ENCODE data around the gene AKAP13.
"Not testable (repeated sequence)": the region's sequence is repeated elsewhere in the genome, so short reads cannot be mapped to it uniquely, and the experiment has no call there.

The AKAP13 gene

DNA sequence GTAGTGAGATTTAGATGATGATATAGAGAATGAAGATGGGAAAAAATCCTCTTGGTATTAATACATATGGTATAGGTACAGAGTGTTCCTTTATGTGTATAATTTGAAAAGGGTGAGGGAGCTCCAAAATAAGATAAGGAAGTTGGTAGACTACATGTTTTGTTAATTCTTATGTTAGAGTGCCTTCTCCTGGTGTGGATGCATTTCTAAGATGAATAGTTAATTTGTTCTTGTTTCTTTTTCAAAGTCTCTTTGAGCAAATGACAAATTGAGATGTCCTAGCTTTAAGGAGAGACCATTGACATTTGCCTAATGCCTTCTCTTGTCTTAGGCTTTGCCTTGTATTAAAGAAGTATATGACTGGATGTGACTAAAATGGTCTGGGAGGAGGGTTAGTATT, 34.1 kb downstream of the AKAP13 start:
- no peak for DNase-seq

DNA sequence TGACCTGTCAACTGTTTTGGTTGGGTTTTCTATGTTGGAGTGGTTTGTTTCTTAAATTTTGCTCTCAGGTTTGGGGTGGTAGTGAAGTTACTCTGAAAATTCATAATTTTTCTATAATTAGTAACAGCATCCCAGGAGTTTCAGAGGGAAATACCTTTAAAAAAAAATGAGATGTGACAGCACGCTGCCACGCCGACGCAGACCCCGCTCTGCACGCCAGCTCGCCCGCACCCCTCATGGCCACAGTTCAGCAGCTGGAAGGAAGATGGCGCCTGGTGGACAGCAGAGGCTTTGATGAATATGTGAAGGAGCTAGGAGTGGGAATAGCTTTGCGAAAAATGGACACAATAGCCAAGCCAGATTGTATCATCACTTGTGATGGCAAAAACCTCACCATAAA, 34.6 kb downstream of the AKAP13 start:
- DNase-seq: no peak

DNA sequence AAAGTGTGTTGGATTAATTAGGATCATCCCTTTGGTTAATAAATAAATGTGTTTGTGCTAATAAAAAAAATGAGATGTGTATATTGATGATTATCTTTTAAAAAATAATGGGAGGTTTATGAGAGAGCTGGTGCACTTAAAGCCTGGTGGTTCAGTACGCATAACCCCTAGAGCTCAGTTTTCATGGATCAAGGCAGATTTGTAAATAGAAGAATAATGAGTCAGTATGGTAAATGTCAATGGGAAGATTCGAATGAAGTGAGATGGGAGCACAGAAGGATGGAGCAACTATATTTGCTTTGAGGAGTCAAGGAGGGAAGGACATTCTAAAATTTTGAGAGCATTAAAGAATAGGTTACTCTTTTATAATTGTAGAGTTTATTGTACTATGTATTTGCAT, 35.4 kb downstream of the AKAP13 start:
- no peak for DNase-seq

DNA sequence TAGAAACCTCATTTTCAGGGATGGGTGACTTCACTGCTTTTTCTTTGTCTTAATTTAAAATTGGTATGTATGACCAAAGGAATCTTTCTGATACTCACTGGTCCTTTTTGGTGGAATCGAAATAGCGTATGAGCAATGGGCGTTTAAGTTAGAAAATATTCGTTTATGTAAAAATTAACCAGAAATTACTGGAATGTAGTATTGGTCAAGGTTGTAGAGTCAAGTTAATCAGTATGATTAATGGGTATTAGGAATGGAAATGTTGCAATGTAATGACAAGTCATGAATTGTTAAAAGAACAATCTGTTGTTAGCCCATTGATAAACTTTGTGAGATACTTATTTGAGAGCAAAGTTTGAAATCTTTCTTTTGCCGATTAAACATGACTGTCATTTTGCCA, 36.9 kb downstream of the AKAP13 start:
- no peak for DNase-seq

DNA sequence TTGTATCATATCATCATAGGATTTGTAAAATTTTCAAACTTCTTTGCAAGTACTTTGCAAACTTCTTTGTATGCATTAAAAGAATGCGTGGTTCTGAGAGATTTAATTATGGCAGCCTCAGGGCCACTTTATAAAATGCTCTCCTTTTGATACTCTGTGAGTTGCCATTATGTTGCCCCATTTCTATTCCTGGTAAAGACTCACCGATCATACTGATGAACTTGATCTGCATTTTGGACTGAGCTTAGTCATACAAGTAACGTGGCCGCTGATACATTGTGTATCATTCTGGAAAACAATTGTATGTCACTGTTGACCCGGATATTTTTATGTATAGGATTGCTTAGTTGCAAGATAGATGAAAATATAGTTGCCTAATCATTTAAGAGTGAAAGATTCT, 38.8 kb downstream of the AKAP13 start:
- DNase-seq: no peak

DNA sequence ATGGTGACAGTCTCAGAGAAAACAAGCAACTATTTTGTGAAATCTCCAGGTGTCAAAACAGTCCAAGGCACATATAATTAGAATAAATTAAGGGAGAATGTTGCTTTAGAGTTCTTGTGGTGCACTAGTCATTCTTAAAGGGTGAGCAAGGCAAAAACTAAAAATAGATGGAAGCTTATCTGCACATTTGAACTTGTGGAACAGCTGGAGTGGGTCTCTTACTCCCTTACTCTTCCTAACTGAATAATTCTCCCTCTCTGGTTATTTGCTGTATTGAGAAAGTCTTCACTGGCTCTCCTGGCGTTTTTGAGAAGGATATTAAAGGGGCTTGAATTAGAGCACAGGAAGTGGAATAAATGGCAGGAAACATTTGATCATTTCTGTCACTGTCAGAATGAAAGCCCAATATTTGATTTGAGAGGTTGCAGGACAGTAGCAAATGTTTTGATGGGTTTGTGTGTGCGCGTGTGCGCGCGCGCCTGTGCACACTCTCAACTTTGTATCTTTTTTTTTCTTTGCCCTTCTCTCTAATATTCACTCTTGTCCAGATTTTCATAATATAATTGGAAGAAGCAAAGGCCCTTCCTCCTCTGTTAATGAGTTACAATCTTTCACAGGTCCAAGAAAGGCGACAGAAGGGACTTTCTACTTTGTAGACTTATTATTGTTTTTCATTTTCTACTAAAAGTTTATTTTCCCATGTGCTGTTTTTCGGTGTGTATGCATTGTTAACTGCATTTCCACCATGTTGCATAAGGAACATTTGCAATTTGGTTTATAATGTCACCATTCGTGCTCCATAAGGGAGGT, 40.9 kb downstream of the AKAP13 start:
- DNase-seq: no peak

DNA sequence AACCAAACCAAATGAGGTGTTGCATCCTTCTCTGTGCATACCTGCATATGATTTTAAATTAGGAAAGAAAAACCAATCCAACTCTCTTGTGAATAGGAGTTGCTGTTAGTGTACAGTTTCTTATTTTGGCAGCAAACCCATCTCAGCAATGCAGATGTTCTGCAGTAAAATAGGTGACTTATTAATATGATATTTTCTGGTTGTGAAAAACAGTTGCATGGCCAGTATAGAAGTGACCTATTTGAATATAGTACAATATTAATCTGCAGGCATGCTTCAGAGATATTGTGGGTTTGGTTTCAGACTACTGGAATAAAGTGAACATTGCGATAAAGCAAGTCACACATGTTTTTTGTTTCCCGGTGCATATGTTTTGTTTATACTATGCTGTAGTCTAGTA, 42.2 kb downstream of the AKAP13 start:
- DNase-seq: no peak

DNA sequence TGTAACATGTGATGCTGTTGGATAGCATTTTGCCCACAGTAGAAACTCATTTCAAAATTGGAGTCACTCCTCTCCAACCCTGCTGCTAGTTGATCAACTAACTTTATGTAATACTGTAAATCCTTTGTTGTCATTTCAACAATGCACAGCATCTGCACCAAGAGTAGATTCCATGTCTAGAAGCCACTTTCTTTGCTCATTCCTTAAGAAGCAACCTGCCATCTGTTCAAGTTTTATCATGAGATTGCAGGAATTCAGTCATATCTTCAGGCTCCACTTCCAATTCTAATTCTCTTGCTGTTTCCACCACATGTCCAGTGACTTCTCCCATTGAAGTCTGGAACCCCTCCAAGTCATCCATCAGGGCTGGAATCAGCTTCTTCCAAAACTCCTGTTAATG, 42.9 kb downstream of the AKAP13 start:
- DNase-seq: no peak

DNA sequence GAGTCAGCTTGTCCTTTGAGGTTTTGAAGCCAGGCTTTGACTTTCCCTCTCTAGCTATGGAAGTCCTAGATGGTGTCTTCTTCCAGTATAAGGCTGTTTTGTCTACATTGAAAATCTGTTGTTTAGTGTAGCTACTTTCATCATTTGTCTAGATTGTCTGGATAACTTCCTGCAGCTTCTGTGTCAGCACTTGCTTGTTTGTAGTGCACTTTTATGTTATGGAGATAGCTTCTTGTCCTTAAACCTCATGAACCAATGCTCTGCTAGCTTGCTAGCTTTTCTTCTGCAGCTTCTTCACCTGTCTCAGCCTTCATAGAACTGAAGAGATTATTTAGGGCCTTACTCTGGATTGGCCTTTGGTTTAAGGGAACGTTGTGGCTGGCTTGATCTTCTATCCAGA, 43.8 kb downstream of the AKAP13 start:
- no peak for DNase-seq

DNA sequence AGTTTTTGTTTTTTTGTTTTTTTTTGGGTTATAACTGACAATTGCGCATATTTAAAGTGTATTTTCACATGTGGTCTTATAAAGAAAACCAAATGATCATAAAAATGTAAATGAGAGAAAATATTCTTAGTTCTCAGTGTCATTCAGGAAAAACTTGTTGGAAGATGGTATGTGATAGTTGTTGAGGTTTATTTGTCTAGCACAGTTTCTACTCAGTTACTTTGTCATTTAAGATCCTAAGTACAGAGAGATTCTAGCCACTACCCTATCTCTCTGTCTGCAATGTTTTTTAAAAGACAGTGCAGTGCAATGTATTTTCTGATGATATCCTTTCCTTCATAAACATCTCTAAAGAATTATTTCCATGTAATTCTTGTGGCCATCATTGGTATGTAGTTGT, 46.1 kb downstream of the AKAP13 start:
- DNase-seq: no peak

DNA sequence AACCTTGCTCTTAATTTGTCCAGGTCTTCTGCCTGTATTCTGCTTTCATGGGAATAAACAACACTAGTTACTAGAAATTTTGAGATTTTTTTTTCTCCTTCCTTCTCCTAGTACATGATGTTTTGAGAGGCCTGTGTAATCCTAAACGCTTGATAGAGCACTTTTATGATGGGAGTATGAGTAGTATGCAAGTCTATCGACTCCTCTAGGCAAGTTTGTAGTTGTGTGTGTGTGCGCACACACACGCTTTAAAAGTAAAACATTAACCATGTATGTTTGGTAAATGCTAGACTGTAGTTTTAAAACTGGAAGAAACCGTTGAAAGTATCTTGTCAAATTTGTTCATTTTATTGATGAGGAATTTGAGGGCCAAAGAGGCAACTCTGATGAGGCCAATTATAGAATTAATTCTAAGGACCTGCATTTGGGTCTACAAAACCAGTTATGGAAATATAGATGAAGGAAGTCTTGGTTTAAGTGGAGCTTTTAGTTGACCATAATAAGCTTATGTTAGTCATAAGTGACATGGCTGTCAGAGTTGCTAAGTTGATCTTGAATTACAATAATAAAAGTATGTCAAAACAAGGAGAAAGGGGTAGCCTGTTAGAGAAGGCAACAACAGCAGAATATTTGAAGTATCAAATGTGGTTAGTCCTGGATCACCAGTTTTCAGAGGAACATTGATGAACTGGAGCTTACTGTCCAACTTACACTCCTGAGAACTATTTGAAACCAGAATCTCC, 47.1 kb downstream of the AKAP13 start:
- DNase-seq: no peak

DNA sequence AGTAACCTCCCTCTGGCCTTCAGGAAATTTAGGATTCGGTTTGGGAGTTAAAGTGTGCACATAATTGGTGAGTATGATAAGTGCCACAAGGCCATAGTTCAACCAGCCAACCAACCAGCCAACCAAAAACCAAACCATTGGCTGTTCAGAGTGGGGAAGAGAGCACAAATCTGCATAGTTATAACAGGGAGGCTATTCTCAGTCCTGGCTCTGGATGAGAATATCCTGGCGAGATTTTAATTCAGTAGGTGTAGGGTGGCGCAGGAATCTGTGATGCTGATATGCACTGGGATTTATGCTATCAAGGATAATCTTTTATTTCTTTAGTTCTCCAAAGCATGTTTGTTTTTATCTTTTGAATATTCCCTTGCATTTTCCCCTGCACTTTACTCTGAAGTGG, 49.1 kb downstream of the AKAP13 start:
- DNase-seq: no peak

DNA sequence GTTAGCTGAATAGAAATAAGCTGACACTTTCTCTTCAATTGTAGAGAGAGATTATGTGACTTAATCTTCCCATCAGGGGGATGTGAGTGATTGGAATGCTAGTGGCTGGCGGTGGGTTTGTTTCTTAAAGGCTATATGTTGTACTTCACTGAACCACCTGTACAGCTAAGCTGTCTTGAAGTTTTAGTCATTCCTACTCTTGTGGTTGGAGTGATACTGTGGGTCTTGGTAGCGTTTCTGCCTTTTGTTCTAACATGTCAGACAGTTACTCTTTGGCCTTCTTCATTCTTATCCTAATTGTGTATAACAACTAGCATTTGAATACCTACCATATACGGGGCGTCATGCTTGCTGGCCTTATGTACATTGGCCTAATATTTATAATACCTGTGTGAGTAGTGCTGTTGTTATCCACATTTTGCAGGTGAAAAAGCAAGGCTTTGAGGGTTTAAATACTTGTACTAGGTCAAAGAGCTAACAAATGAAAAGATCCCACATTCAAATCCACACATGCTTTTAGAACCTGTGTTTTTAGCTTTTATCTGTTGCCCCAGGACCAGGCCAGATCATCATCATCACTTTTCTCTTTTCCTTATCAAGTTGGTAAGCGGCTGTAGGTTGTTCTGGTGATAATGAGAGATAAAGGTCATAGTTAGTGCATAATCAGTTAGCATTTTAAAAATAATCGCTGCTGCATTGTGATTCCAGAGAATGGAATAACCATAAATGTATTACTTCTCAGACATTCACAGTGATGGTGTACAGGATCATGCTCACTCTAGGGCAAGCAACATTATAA, 50.2 kb downstream of the AKAP13 start:
- no peak for DNase-seq

DNA sequence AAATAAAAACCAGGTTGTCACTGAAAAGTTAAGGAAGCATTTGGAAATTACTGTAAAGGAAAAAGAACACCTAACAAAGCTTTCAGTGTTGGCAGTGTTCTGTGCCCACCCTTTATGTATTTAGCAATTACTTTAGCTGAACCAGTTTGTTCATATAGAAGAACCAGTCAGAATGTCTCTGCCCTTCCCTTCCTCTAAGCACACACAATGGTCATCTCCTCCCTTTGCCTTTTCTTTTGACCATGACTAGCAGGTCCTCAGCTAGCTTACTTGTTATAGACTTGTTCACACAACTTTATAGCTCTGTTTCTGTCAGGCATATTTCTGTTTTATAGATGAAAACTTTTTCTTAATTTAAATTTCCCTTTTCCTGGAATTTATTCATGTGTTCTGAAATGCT, 59.6 kb downstream of the AKAP13 start:
- DNase-seq: no peak

DNA sequence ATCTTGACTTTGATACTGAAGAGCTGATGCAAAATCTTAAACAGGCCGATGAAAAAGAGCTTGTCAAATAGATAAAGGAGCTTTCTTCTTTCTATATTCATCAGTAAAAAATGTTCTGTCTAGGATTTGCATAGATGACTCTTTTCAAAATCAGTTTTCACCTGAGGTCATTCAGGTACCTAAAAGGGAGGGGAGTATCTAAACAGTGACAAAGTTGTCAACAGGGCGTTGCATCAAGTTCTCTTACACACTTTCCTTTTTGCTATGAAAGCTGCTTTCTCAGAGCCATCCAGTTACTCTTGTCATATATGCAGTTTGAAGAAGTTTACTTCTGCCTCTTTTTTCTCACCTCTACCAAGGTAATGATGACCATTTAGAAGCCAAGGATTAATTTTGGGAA, 60.0 kb downstream of the AKAP13 start:
- DNase-seq: no peak

DNA sequence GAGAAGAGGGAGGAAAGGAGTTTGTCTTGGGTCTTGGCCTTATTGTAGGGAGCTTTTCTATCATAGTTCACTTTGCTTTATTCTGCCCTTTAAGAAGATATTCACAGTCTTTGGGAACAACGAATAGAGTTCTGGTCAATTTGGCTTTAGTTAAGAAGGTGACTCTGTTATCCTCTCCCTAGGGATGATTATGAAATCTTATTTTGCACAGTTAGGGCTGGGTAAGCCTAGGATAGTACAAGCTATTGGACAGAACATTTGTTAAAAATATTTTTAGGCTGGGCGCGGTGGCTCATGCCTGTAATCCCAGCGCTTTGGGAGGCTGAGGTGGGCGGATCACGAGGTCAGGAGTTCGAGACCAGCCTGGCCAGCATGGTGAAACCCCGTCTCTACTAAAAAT, 61.5 kb downstream of the AKAP13 start:
- DNase-seq: not testable (repeated sequence)

DNA sequence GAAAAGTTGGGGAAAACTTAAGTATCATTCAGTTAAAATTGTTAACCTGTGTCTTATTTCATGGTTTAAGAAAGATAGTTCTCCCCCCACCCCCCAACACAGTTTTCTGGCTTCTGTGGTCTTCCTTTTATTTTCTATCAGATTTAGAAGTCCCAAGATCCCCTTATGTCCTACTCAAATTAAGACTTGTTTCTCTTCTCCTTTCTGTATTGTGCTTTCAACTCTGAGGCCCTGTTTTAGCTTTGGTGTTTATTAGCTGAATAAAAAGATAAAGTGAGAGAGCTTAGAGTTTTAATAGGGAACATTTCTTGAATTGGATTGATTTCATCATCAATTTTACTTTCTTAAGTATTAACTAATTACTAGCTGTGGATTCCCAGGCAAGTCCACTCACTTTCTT, 62.6 kb downstream of the AKAP13 start:
- DNase-seq: no peak

DNA sequence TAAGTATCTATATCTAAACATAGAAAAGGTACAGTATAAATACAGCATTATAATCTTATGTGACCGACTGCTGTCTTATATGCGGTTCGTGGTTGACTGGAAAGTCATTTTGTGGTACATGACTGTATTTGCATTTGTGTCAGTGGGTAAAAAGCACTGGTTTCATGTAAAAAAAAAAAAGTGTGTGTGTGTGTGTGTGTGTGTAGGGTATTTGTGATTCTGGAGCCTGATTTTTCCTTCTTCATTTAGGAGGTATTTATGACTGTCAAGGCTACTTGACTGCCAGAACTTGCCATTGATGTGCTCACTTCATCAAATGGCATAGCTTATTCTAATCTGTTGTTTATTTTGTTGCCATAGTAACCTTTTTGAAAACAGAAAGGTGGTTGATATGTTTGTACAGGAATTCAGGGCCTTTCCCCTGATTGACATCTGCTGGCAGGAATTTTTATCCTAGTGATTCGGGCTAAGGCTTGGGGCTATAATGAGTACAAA, 63.2 kb downstream of the AKAP13 start:
- no peak for DNase-seq

DNA sequence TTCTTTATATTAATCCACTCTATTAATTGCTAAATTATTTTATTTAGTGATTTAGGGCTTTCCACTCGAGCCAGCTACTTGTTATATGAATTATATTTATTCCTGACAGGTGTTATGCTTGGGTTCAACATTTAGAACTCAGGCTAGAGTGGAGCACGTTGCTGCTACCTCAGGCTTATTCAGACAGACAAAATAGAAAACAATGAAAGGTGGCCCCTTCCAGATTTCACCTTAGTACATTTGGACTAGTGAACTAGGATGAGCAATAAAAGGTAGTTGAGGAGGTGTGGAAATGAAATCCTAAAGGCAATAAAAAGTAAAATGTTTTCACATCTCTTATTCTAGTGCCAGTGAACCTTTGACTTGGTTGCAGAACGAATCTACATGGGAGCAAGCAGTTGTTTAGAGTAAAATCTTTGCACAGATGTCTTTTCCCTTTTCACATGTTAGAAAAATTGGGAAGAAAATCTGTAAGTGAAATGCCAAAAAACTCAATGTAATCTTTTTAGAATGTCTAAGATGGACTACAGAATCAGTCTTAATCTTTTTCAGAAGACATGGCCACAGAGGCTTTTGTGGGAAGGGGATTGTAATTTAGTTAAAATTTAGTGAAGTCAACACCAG, 63.8 kb downstream of the AKAP13 start:
- DNase-seq: no peak

DNA sequence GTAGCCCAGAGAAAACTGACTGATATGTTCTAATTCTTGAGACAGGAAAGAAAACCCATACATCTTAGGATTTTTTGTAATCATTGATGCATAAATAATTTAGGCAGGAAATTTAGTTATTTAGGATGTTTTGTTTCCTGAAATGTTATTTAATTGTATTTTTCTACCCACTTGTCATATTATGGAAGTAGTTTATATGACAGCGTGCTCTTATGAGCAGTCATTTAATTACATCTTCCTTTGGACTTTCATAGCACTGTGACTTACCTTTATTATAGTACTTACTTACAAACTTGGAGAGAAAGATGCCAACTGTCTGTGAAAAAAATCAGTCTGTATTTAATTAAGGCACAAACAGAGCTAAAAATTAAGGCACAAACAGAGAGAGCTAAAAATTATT, 65.0 kb downstream of the AKAP13 start:
- no peak for DNase-seq

DNA sequence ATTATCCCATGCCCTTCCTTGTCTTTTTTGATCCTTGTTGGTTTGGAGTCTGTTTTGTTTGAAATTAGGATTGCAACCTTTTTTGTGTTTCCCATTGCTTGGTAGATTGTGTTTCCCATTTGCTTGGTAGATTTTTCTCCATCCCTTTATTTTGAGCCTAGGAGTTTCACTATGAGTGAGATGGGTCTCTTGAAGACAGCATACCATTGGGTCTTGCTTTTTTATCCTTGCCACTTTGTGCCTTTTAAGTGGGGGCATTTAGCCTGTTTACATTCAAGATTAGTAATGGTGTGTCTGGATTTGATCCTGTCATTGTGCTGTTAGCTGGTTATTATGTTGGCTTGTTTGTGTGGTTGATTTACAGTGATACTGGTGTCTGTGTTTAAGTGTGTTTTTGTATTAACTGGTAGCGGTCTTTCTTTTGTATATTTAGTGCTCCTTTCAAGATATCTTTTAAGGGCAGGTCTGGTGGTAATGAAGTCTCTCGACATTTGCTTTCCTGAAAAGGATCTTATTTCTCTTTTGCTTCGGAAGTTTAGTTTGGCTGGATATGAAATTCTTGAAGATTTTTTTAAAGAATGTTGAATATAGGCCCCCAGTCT, 70.8 kb downstream of the AKAP13 start:
- no peak for DNase-seq

DNA sequence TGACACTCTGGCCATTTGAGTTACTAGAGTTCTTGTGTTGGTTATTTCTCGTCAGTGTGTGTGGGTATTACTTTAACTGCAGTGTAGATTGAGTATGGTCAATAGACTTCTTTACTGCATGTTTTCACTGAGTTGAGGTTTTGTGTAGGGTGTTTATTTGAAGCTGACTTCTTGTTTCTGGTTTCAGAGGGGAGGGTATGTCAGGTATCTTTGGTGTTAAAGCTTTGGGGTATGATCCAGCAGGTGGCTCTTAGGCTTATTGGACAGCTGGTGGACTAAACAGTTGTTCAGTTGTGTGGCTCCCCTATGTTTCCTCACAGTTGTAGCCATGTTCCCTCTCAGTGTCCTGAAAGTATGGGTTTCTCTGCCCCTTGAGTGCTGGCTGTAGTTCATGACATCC, 72.0 kb downstream of the AKAP13 start:
- no peak for DNase-seq

Data from NCI-H187 (cell line).